GM13976 (cell line): ENCODE results near the gene LHPP.

Source experiments
- DNase-seq: peaks from one replicate; pipeline ENCODE4 v3.0.0; 2012; ENCODE audit warnings: low spot score
- in situ Hi-C: fragments of 300-500 bp; cut with MboI; formaldehyde crosslinking; loops from one replicate; pipeline ENCODE4 v1.12.0; 2022; ENCODE audit warnings: low sequenced_read_pairs, mixed read lengths, inconsistent platforms; ENCODE audit not compliant: unreplicated experiment
- TF ChIP-seq, protein P1 (sequence below): IDR thresholded peaks from 2 replicates; pipeline ENCODE4 v1.5.1; 2012; ENCODE audit warnings: borderline replicate concordance, mild to moderate bottlenecking; ENCODE audit not compliant: insufficient read depth; ENCODE audit errors: extremely low read depth, missing control alignments, control extremely low read depth

LHPP gene

DNA sequence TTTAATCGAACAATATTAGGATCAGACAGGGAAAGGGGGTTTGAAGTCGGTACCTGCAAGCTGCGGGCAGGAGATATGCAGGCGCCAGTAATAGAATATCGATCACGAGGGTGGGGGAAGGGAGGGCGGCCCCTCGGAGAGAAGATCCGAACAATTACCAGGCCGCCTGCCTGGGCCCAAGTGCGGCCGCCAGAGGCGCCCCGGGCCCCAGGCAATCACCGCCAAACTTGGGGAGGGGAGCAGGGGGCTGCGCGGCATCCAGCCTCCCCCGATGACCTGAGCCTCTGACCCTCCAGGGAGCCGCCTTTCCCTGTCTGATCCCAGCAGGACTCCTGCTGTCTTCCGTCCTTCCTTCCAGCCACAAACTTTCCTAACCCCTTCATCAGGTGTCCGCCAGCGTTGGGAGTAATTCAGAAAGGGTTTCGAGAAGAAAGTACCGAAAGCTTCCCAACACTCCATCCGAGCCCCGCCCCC is 12.9 kb upstream of the LHPP start:
- no peak for DNase-seq
- TF ChIP-seq, protein P1, sequence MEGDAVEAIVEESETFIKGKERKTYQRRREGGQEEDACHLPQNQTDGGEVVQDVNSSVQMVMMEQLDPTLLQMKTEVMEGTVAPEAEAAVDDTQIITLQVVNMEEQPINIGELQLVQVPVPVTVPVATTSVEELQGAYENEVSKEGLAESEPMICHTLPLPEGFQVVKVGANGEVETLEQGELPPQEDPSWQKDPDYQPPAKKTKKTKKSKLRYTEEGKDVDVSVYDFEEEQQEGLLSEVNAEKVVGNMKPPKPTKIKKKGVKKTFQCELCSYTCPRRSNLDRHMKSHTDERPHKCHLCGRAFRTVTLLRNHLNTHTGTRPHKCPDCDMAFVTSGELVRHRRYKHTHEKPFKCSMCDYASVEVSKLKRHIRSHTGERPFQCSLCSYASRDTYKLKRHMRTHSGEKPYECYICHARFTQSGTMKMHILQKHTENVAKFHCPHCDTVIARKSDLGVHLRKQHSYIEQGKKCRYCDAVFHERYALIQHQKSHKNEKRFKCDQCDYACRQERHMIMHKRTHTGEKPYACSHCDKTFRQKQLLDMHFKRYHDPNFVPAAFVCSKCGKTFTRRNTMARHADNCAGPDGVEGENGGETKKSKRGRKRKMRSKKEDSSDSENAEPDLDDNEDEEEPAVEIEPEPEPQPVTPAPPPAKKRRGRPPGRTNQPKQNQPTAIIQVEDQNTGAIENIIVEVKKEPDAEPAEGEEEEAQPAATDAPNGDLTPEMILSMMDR, result no peak
- in situ Hi-C loops, result no loop called here

- TF ChIP-seq, protein P1, result no peak
- in situ Hi-C loops, result no loop called here
- DNase-seq, result no peak
Measured at GRCh38 chr10:124449170-124450011, 12.2 kb upstream of the LHPP start.

- no peak for DNase-seq
- TF ChIP-seq, protein P1, result no peak
- in situ Hi-C loops, result no loop called here
Measured at GRCh38 chr10:124450012-124450782, 11.4 kb upstream of the LHPP start, which contains the start of gene NKX1-2. Gene NKX1-2 (minus strand): TSS chr10:124450035. CDS start chr10:124449943, 92 bp downstream.

DNA sequence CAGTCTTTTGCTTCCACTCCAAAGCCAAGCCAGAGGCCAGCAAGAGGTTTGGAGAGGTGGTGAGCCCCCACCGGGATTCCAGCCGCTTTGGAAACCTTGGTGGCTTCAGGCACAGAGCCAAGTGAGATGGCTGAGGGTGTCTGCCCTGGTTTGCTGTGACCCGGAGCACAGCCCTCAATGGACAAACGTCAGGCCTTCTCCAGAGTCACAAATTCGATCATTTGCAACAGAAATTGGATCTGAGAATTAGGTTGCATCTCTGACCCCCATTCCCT is 10.9 kb upstream of the LHPP start:
- in situ Hi-C loops, result no loop called here
- TF ChIP-seq, protein P1, result no peak

GRCh38 chr10:124451276-124451675 is 10.3 kb upstream of the LHPP start:
- in situ Hi-C loops, result no loop called here
- no peak for DNase-seq
- TF ChIP-seq, protein P1, result no peak

More for the DNA sequence above, 10.9 kb upstream of the LHPP start:
- DNase-seq, result no peak

DNA sequence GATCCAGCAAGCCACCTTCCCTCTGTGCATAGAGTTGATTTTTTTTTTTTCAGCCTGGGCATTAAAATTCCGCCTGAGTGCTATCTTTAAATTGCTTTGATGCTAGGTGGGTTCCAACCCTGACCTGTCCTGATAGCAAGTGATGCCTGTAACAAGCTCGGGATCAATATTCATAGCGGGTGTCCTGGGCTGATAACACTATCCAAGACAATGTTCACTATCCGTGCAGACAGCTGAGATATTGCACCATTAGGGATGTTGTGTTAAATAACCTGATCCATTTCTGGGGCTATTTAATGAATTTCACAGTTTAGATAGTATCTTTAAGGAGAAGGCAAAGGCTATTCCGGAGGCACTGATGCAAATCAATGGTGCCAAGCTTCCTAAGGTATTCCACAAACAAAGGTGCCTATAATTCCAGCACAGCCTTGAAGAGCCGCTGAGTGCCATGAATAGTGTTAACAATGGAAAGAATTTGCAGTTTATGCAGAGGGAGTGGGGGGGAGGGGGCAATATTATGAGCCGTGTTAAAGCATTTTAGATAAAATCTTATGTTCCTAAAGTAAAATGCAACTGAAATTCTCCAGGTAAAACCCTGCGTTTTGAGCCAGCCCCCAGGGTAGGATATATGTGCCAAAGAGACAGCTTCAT is 7.5 kb upstream of the LHPP start:
- DNase-seq, result no peak
- in situ Hi-C loops, result no loop called here
- TF ChIP-seq, protein P1, result no peak
